Right lobe of liver (tissue), 6 donors: ENCODE results near the gene FAM180A. TPM values are rescaled to one million over a fixed set of nuclear protein-coding genes. Genes with fewer than 3 reads are reported as not detected.
"Not testable (repeated sequence)": the region's sequence is repeated elsewhere in the genome, so short reads cannot be mapped to it uniquely, and the experiment has no call there.

ENCODE experiments used
- ATAC-seq, 4 donors: fragments of 200-7000 bp; cut with Tn5 transposase; one replicate each; pipeline ENCODE4 v1.9.1; 2020; ENCODE audit warnings: mild to moderate bottlenecking in 4 of 4, moderate library complexity in 4 of 4
- DNase-seq, 3 donors: peaks; one replicate each; pipeline ENCODE4 v3.0.0-alpha.2; 2020
- H3K27ac ChIP-seq, 3 donors: fragments of 200-600 bp; one replicate each; pipeline ENCODE4 v1.8.0; 2022
- H3K27me3 ChIP-seq, 2 donors: fragments of 200-600 bp; one replicate each; pipeline ENCODE4 v1.8.0; 2022
- H3K36me3 ChIP-seq, 4 donors: fragments of 200-600 bp; sonication (generic) in 1 of 4; one replicate each; pipeline versions ENCODE4 v1.5.1 to v1.8.0; 2017 to 2022; ENCODE audit warnings: control low read depth in 1 of 4
- H3K4me1 ChIP-seq, 4 donors: fragments of 200-600 bp; sonication (generic) in 1 of 4; one replicate each; pipeline versions ENCODE4 v1.5.1 to v1.8.0; 2017 to 2022; ENCODE audit warnings: control low read depth in 1 of 4
- H3K4me3 ChIP-seq, 3 donors: fragments of 200-600 bp; one replicate each; pipeline ENCODE4 v1.8.0; 2022
- H3K9me3 ChIP-seq, 4 donors: fragments of 200-600 bp; sonication (generic) in 1 of 4; one replicate each; pipeline versions ENCODE4 v1.5.1 to v1.8.0; 2017 to 2022; ENCODE audit warnings: control low read depth in 1 of 4
- POLR2A ChIP-seq: fragments of 450-650 bp; IDR thresholded peaks from one replicate; pipeline ENCODE4 v1.6.1; 2017; ENCODE audit warnings: antibody characterized with exemption, mild to moderate bottlenecking
- WGBS: methylation state at CpG from one replicate; pipeline ENCODE4 v1.1.6; 2018; ENCODE audit warnings: low coverage, low lambda C conversion rate; ENCODE audit not compliant: insufficient coverage; ENCODE audit errors: missing lambda C conversion rate; 5-methylcytosine and 5-hydroxymethylcytosine counted together
- intact Hi-C, 2 donors: fragments of 100-400 bp; cut with DNase I; formaldehyde crosslinking; loops; one replicate each; pipeline versions ENCODE4 v1.11.2 to v1.14.1; 2022
- total RNA-seq, 6 experiments: library from RNA; depleted of rRNA in 2 of 6; stranded (reverse); fragments of >200 nt in 2 of 6; fragmentation: NEBNext Ultra II Directional in 3 of 6; extraction: Animal tissue kit (Norgen Biotek cat#: 25700) in 3 of 6; gene quantifications; one replicate each; pipeline versions ENCODE4 v1.1.0 to v1.2.4, GENCODE V29; 2016 to 2023
- TF ChIP-seq, protein P1 (sequence below), 4 donors: fragments of 200-600 bp in 3 of 4; fragments of 450-650 bp in 1 of 4; IDR thresholded peaks; one replicate each; pipeline versions ENCODE4 v1.5.1 to v1.8.0; 2016 to 2022; ENCODE audit warnings: antibody characterized with exemption in 4 of 4, mild to moderate bottlenecking in 2 of 4
- donor health status: DM: no; HTN: yes; CAD: no.
- donor health status: DM: no; HTN: no; CAD: no.
- donor health status: DM: no; HTN: no; CAD: no.
- donor health status: DM: no; HTN: yes; CAD: no.
- donor health status: DM: no; HTN: yes; CAD: no.

FAM180A gene
- total RNA-seq, 6 experiments from 2014 or later = 2.8 to 14.9 (median 6.4) TPM

DNA sequence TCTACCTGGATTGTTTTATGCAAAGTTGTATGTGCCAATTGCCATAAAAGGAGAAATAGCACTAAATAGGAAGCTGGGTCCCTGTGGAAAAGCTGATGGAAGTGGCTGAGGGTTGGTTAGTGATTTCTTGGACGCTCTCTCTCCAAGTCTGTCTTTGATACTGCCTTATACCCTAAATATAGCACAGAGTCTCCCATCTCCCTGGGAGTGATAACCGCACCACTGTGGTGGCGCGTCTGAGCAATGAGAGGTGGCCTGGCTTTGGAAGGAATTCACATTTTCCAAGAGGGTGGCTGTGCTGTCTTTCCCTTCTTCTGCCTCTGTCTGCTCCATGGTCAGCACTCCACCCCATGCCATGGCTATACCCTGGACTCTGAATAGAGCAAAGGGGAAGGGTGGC, 55.1 kb downstream of the FAM180A start:
- ATAC-seq = no peak
- Histone ChIP-seq H3K9me3 (no peaks in the 10 kb centered on the region), H3K36me3 (no peaks in the 10 kb centered on the region), H3K4me3 (no peak overlapping the region), H3K4me1 (no peaks in the 10 kb centered on the region), H3K27ac (no peak overlapping the region), H3K27me3 (no peaks in the 10 kb centered on the region)
- intact Hi-C loops = no loop called here
- no peak for DNase-seq
- TF ChIP-seq POLR2A = no peak
- TF ChIP-seq, protein P1, sequence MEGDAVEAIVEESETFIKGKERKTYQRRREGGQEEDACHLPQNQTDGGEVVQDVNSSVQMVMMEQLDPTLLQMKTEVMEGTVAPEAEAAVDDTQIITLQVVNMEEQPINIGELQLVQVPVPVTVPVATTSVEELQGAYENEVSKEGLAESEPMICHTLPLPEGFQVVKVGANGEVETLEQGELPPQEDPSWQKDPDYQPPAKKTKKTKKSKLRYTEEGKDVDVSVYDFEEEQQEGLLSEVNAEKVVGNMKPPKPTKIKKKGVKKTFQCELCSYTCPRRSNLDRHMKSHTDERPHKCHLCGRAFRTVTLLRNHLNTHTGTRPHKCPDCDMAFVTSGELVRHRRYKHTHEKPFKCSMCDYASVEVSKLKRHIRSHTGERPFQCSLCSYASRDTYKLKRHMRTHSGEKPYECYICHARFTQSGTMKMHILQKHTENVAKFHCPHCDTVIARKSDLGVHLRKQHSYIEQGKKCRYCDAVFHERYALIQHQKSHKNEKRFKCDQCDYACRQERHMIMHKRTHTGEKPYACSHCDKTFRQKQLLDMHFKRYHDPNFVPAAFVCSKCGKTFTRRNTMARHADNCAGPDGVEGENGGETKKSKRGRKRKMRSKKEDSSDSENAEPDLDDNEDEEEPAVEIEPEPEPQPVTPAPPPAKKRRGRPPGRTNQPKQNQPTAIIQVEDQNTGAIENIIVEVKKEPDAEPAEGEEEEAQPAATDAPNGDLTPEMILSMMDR (IDR thresholded peaks at IDR 0.05) = no peak
- 100% methylated on average over 1 of the region's 4 CpGs for WGBS

DNA sequence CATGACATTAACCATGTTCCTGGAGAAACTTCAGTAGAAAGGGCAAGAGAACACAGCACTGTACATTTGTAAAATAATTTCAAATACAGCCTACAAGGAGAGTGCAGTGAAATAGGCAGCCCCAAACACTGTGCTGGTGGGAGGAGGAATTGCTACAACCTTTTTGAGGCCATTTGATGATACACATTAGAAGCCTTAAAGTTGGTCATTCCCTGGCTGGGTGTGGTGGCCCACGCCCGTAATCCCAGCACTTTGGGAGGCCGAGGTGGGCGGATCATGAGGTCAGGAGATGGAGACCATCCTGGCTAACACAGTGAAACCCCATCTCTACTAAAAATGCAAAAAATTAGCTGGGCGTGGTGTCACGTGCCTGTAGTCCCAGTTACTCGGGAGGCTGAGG, 56.0 kb downstream of the FAM180A start:
- 92% methylated on average over 2 of the region's 7 CpGs for WGBS
- H3K4me3 ChIP-seq, H3K27me3 ChIP-seq, ATAC-seq, H3K36me3 ChIP-seq, H3K9me3 ChIP-seq, H3K4me1 ChIP-seq, intact Hi-C loops, DNase-seq, H3K27ac ChIP-seq: not testable (repeated sequence)

DNA sequence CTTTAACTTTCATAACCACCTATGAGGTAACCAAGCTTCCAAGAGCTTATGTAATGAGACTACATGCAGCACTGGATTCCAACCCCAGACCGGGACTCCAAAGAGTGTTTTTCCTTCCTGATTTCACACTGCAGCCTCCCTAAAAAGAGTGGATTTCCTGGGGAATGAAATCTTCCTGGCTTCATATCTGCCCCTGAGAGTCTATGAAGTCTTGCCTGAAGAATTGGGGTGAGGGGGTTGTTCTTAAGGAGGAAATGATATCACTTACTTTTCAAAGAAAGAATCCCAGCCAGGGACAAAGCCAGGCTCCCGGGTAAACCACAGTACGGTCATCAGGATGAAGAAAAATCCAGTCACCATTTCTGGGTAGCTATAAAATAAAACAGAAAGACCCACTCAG, 56.6 kb downstream of the FAM180A start:
- ATAC-seq (peak in 2 of 4 donors; percentile 54 to 62), DNase-seq (no peak)
- Histone ChIP-seq H3K9me3 (no peaks in the 10 kb centered on the region), H3K4me1 (no peaks in the 10 kb centered on the region), H3K36me3 (no peaks in the 10 kb centered on the region), H3K27me3 (no peaks in the 10 kb centered on the region), H3K27ac (no peak overlapping the region), H3K4me3 (no peak overlapping the region)
- TF ChIP-seq, protein P1 (IDR thresholded peaks at IDR 0.05) = no peak
- TF ChIP-seq POLR2A = no peak
- intact Hi-C loops = no loop called here
- 77% methylated on average over 3 of the region's 3 CpGs for WGBS

DNA sequence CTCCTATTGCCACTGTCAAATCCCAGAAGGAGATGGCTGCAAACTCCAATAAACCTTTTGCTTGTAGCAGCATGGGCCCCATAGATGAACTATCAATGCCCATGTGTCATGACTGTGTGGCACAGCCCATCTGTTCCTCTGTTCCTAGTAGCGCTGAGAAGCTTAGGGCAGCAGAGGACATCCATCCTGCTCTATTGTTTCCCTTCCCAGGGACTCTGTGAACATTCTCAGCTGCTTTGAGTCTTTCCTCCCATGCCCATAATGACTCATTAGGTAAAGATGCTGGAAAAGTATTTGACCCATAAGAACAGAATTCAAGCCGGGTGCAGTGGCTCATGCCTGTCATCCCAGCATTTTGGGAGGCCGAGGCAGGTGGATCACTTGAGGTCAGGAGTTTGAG, 58.0 kb downstream of the FAM180A start:
- TF ChIP-seq, protein P1 (IDR thresholded peaks at IDR 0.05) = no peak
- TF ChIP-seq POLR2A = no peak
- H3K36me3 ChIP-seq = no peaks in the 10 kb centered on the region
- no peak overlapping the region for H3K4me3 ChIP-seq
- WGBS = 87% methylated on average over 3 of the region's 3 CpGs
- no peak overlapping the region for H3K27ac ChIP-seq
- DNase-seq (no peak), ATAC-seq (no peak)
- no peaks in the 10 kb centered on the region for H3K9me3 ChIP-seq
- no peaks in the 10 kb centered on the region for H3K27me3 ChIP-seq
- no peaks in the 10 kb centered on the region for H3K4me1 ChIP-seq
- intact Hi-C loops = no loop called here

DNA sequence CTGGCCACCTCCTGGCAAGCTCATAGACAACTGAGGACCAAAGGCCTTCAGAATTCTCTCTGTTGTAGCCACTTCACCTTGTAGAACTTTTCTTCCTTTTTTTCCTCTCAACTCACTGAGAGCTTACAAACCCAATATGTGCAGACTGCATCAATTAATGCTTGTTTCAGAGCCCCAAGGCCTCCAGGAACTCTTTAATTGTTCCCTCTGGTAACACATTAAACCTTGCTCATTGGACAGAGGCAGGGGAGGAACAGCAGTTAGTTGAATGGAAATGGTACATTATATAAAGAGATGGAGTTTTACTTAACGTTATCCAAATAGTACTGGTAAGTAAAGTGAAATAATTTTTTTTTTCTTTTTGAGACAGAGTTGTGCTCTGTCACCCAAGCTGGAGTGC, 61.1 kb downstream of the FAM180A start:
- intact Hi-C loops = no loop called here
- TF ChIP-seq POLR2A = no peak
- TF ChIP-seq, protein P1 (IDR thresholded peaks at IDR 0.05) = no peak
- Histone ChIP-seq H3K27ac (no peak overlapping the region), H3K4me1 (no peaks in the 10 kb centered on the region), H3K4me3 (no peak overlapping the region), H3K36me3 (no peaks in the 10 kb centered on the region), H3K9me3 (no peaks in the 10 kb centered on the region), H3K27me3 (no peaks in the 10 kb centered on the region)
- WGBS = 18% methylated on average over 1 of the region's 1 CpG
- no peak for DNase-seq
- ATAC-seq = no peak
